ENCODE results near the gene MLYCD.

Gene MLYCD

DNA sequence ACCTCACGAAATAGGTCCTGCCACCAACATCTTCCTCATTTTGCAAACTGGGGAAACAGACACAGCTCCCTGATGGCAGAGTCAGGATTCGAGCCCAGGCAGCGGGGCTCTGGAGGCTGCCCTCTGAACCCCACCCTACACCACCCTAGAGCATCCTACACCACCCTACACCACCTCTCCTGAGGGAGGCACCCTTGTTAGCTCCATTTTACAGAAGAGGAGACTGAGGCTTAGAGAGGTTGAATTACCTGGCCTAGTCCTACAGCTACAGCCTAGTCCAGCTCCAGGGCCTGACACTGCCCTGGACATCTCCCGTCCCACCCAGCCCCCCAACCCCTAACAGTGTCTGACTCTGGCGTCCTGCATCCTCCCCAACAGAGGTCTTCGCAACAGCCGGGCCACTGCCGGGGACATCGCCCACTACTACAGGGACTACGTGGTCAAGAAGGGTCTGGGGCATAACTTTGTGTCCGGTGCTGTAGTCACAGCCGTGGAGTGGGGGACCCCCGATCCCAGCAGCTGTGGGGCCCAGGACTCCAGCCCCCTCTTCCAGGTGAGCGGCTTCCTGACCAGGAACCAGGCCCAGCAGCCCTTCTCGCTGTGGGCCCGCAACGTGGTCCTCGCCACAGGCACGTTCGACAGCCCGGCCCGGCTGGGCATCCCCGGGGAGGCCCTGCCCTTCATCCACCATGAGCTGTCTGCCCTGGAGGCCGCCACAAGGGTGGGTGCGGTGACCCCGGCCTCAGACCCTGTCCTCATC, 65.9 kb downstream of the MLYCD start:
- Histone ChIP-seq H3K36me3 (ENCODE audit: control insufficient read depth, insufficient read depth, low read length) (peaks cover 3% of the 10 kb centered on the region), H3K9ac (ENCODE audit: low read length) (no peak overlapping the region), H3K4me1 (ENCODE audit: control insufficient read depth, insufficient read depth, low read length) (no peaks in the 10 kb centered on the region), H3K27me3 (ENCODE audit: control insufficient read depth, insufficient read depth, low read length) (peaks cover 7% of the 10 kb centered on the region), H3K9me3 (ENCODE audit: control insufficient read depth, low read length) (no peaks in the 10 kb centered on the region), H3K4me3 (ENCODE audit: low read length) (no peak overlapping the region)

DNA sequence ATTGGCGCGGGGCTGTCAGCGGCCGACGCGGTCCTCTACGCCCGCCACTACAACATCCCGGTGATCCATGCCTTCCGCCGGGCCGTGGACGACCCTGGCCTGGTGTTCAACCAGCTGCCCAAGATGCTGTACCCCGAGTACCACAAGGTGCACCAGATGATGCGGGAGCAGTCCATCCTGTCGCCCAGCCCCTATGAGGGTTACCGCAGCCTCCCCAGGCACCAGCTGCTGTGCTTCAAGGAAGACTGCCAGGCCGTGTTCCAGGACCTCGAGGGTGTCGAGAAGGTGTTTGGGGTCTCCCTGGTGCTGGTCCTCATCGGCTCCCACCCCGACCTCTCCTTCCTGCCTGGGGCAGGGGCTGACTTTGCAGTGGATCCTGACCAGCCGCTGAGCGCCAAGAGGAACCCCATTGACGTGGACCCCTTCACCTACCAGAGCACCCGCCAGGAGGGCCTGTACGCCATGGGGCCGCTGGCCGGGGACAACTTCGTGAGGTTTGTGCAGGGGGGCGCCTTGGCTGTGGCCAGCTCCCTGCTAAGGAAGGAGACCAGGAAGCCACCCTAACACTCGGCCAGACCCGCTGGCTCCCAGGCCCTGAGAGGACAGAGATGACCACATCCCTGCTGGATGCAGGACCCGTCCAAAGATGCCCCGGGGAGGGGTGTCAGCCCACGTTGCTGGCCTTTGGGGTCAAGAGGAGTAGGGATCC, 66.7 kb downstream of the MLYCD start:
- no peaks in the 10 kb centered on the region for H3K36me3 ChIP-seq (ENCODE audit: control insufficient read depth, insufficient read depth, low read length)
- H3K9ac ChIP-seq (ENCODE audit: low read length): no peak overlapping the region
- H3K4me1 ChIP-seq (ENCODE audit: control insufficient read depth, insufficient read depth, low read length): no peaks in the 10 kb centered on the region
- H3K4me3 ChIP-seq (ENCODE audit: low read length): no peak overlapping the region
- no peaks in the 10 kb centered on the region for H3K9me3 ChIP-seq (ENCODE audit: control insufficient read depth, low read length)
- H3K27me3 ChIP-seq (ENCODE audit: control insufficient read depth, insufficient read depth, low read length): peaks cover 7% of the 10 kb centered on the region

DNA sequence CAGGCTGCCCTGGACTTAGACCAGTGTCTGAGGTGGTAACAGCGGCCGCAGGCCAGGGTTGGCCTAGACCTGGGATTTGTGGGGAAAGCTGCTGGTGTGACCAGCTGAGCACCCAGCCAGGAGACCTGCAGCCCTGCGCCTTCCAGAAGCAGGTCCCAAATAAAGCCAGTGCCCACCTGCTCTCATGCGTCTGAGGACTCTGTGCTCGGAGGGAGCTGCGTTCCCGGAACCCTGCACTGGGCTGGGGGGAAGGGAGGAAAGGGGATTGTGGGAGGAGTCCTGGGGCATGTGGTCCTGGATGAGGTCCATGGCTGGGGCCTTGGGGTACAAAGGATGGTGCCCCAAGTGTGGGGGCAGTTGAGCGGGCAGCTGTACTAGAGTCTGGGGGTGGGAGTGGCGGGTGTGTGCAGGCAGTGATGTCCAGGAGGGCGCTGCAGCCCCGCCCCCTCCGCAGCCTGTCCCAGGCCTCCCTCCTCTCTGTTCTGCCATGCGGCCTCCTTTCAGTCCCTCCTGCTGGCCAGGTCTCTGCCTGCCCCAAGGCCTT, 67.3 kb downstream of the MLYCD start:
- no peak overlapping the region for H3K4me3 ChIP-seq (ENCODE audit: low read length)
- no peaks in the 10 kb centered on the region for H3K9me3 ChIP-seq (ENCODE audit: control insufficient read depth, low read length)
- no peaks in the 10 kb centered on the region for H3K4me1 ChIP-seq (ENCODE audit: control insufficient read depth, insufficient read depth, low read length)
- H3K27me3 ChIP-seq (ENCODE audit: control insufficient read depth, insufficient read depth, low read length): peaks cover 7% of the 10 kb centered on the region
- H3K9ac ChIP-seq (ENCODE audit: low read length): no peak overlapping the region
- H3K36me3 ChIP-seq (ENCODE audit: control insufficient read depth, insufficient read depth, low read length): no peaks in the 10 kb centered on the region

DNA sequence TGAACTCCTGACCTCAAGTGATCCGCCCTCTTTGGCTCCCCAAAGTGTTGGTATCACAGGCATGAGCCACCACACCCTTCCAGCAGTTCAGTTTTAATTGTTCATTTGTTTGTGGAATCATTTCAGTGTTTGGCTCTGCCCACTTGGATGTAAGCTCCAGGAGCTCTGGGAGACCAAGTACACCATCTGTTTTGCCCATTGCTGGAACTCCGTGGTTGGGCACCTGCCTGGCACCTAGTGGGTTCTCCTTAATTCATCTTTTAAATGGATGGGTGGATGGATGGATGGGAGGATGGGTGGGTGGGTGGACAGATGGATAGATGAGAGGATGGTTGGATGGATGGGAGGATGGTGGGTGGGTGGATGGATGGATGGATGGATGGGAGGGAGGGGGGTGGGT, 68.2 kb downstream of the MLYCD start:
- H3K4me3 ChIP-seq (ENCODE audit: low read length): no peak overlapping the region
- no peaks in the 10 kb centered on the region for H3K4me1 ChIP-seq (ENCODE audit: control insufficient read depth, insufficient read depth, low read length)
- no peaks in the 10 kb centered on the region for H3K9me3 ChIP-seq (ENCODE audit: control insufficient read depth, low read length)
- no peak overlapping the region for H3K9ac ChIP-seq (ENCODE audit: low read length)
- H3K27me3 ChIP-seq (ENCODE audit: control insufficient read depth, insufficient read depth, low read length): peaks cover 7% of the 10 kb centered on the region
- no peaks in the 10 kb centered on the region for H3K36me3 ChIP-seq (ENCODE audit: control insufficient read depth, insufficient read depth, low read length)

DNA sequence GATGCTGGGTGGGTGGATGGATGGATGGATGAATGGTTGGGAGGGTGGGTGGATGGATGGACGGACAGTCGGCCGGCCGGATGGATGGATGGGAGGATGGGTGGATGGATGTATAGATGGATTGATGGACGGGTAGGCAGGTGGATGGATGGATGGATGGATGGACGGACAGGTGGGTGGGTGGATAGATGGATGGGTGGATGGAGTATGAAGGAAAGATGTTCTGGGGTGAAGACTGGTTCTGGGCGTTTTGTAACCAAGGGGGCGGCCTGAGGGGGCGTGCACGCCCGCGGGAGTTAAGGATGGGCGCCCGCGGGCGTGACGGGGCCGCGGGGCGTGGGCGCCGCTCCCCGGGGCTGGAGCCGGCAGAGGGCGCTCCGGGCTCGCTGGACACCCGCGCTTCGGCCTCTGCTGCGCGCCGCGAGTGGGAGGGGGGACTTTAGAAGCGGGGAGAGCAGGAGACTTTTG, 69.0 kb downstream of the MLYCD start, which contains the start of gene NECAB2:
TSS of gene NECAB2 (plus strand) at position 407 of the 468 bp plus-strand sequence. CDS start 405 bp downstream, outside the sequence.
- H3K4me1 ChIP-seq (ENCODE audit: control insufficient read depth, insufficient read depth, low read length): no peaks in the 10 kb centered on the region
- H3K27me3 ChIP-seq (ENCODE audit: control insufficient read depth, insufficient read depth, low read length): peaks cover 7% of the 10 kb centered on the region
- H3K9ac ChIP-seq (ENCODE audit: low read length): no peak within 1 kb of the TSS
- H3K4me3 ChIP-seq (ENCODE audit: low read length): no peak within 1 kb of the TSS
- no peaks in the 10 kb centered on the region for H3K36me3 ChIP-seq (ENCODE audit: control insufficient read depth, insufficient read depth, low read length)
- H3K9me3 ChIP-seq (ENCODE audit: control insufficient read depth, low read length): no peaks in the 10 kb centered on the region

DNA sequence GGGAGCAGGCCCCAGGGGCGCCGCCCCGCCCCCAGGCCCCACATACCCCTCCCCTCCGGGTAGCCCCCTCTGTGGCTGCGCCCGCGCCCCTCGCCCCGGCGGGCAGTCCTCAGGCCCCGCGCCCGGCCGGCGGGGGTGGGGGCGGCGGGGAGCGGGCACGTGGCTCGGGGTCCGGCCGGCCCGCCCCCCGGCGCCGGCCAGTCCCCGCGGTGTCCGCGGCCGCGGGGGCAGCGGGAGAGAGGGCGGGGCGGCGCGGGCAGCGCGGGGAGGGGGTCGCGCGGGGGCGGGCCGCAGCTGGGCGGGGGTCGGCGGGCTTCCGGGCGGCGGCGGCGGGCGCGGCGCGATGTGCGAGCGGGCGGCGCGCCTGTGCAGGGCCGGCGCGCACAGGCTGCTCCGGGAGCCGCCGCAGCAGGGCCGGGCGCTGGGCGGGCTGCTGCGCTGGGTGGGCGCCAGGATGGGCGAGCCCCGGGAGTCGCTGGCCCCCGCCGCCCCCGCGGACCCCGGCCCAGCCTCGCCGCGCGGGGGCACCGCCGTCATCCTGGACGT, 69.5 kb downstream of the MLYCD start:
- Histone ChIP-seq H3K27me3 (ENCODE audit: control insufficient read depth, insufficient read depth, low read length) (peaks cover 7% of the 10 kb centered on the region), H3K4me3 (ENCODE audit: low read length) (no peak overlapping the region), H3K9me3 (ENCODE audit: control insufficient read depth, low read length) (no peaks in the 10 kb centered on the region), H3K9ac (ENCODE audit: low read length) (no peak overlapping the region), H3K4me1 (ENCODE audit: control insufficient read depth, insufficient read depth, low read length) (no peaks in the 10 kb centered on the region), H3K36me3 (ENCODE audit: control insufficient read depth, insufficient read depth, low read length) (no peaks in the 10 kb centered on the region)

DNA sequence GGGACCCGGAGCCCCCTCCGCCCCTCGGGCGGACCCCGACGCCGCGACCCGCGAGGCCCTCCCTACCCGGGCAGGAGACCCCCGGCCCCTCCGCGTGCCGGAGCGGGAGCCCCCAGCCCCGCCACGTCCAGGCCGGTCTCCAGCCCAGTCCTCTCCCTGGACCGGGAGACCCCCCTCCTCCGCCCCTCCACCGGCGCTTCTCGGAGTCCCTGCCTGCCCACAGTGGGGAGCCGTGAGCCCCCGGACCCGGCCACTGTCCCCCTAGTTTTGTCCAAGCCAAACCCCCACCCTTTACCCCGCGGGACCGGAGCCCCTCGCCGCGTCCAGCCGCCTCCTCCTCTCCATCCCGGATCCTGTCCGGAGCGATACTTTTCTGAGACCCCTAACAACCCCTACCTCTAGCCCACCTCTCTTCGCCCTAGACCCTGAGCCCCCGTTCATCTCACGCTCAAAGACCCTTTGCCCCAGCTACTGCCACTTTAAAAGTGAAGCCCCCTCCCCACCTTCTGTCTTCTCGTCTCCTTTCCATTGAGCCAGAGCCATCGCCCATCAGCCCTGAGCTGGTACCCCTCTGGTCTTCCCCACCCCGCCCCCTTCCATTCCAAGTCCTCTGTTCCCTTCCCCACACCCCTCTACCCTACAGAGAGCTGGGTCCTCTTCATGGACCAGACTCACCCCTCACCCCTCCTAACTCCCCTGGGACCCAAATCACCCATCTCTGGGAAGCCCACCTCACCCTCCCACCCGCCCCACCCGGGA, 70.2 kb downstream of the MLYCD start:
- Histone ChIP-seq H3K36me3 (ENCODE audit: control insufficient read depth, insufficient read depth, low read length) (no peaks in the 10 kb centered on the region), H3K9ac (ENCODE audit: low read length) (no peak overlapping the region), H3K9me3 (ENCODE audit: control insufficient read depth, low read length) (no peaks in the 10 kb centered on the region), H3K4me3 (ENCODE audit: low read length) (no peak overlapping the region), H3K4me1 (ENCODE audit: control insufficient read depth, insufficient read depth, low read length) (no peaks in the 10 kb centered on the region), H3K27me3 (ENCODE audit: control insufficient read depth, insufficient read depth, low read length) (peaks cover 7% of the 10 kb centered on the region)

DNA sequence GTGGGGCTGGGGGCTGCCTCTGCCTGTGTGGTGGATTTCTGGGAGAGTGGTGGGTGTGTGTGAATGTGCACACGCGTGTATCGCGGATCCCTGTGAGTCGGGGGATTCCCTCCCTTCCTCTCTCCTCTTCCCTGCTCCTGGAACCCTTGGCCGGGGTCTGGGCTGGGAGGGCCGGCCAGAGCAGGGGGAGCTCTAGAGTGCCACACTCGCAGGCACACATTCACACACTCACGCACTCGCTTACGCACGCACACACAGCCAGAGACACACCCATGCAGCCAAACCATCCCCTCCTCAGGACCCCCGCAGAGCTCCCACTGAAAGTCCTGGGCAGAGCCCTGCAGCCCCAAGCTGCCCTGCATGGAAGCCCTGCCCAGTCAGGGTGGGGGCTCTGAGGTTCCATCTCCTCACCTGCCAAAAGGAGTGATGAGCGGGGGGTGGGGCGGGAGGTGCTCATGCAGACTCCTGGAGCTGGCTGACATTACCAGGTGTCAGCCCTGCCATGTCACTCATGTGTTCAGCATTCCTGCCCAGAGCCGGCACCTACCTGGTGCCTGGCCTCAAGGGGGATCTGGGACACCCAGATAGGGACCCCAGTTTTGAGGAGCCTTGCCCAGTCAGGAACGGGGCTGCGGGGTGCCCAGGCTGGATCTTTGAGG, 71.0 kb downstream of the MLYCD start:
- Histone ChIP-seq H3K4me3 (ENCODE audit: low read length) (no peak overlapping the region), H3K36me3 (ENCODE audit: control insufficient read depth, insufficient read depth, low read length) (no peaks in the 10 kb centered on the region), H3K9me3 (ENCODE audit: control insufficient read depth, low read length) (no peaks in the 10 kb centered on the region), H3K4me1 (ENCODE audit: control insufficient read depth, insufficient read depth, low read length) (no peaks in the 10 kb centered on the region), H3K27me3 (ENCODE audit: control insufficient read depth, insufficient read depth, low read length) (peaks cover 7% of the 10 kb centered on the region), H3K9ac (ENCODE audit: low read length) (no peak overlapping the region)

DNA sequence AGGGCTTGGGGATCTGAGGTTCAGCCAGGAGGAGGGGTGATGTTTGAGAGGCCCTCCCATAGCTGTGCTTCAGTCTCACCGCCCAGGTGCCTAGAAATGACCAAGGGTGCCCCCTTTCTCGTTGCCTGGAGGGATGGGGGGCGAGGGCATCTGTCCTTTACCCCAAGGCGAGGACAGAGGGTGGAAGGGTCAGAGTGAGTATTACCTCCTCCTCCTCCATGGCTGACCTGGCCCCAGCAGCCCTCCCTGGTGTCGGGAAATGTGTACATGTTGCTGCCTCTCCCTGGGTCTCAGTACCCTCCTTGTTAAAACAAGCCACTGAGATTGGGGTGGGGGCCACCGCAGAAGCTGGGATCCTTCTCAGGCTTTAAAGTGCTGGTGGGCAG, 71.5 kb downstream of the MLYCD start:
- no peak overlapping the region for H3K9ac ChIP-seq (ENCODE audit: low read length)
- H3K4me3 ChIP-seq (ENCODE audit: low read length): no peak overlapping the region
- H3K4me1 ChIP-seq (ENCODE audit: control insufficient read depth, insufficient read depth, low read length): no peaks in the 10 kb centered on the region
- H3K9me3 ChIP-seq (ENCODE audit: control insufficient read depth, low read length): no peaks in the 10 kb centered on the region
- H3K27me3 ChIP-seq (ENCODE audit: control insufficient read depth, insufficient read depth, low read length): peaks cover 7% of the 10 kb centered on the region
- no peaks in the 10 kb centered on the region for H3K36me3 ChIP-seq (ENCODE audit: control insufficient read depth, insufficient read depth, low read length)

DNA sequence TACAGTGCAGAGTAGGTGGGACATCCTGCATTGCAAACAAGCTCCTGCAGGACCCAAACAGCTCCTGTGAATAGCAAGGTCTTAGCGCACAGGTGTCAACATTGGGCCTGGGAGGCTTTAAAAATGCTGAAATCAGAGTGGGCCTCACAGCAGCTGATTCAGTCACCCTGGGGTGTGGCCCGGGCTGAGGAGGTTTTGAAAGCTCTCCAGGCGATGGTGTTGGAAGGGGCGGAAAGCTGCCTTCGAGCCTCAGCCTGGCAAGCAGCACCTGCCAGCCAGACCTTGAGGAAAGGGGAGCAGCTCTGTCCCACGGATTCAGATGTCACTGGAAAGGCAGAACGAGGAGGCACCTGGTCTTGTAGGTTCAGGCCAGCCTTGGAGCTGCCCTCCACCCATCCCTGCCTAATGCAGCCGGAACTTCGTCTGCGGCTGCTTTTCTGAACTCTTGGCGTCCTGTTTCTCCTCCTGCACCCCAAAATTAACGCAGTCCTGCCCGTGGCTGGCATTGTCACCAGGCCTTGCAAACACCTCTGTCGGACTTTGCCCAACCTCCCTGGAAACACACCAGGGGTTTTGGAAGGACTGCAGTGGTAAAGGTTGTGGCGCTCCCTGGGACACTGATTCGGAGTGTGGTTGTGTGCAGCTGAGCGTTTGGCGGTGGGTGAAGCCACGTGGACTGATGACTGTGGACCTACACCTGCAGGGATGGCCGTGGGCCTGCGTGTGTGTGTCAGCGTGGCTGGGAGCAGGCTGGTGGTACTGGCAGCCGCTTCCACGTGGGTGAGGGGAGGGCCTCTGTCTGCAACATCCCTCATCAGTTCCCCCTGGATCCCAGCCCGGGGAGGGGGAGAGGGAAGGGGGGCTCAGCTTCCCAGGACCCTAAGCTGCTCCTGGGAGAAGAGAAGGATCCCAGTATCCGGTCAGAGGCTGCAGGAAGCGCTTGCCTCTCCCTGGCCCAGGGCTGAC, 72.5 kb downstream of the MLYCD start:
- Histone ChIP-seq H3K4me3 (ENCODE audit: low read length) (no peak overlapping the region), H3K9ac (ENCODE audit: low read length) (no peak overlapping the region), H3K9me3 (ENCODE audit: control insufficient read depth, low read length) (no peaks in the 10 kb centered on the region), H3K36me3 (ENCODE audit: control insufficient read depth, insufficient read depth, low read length) (no peaks in the 10 kb centered on the region), H3K27me3 (ENCODE audit: control insufficient read depth, insufficient read depth, low read length) (peaks cover 7% of the 10 kb centered on the region), H3K4me1 (ENCODE audit: control insufficient read depth, insufficient read depth, low read length) (no peaks in the 10 kb centered on the region)
